ENCODE results near the gene ADGRA1.

The ADGRA1 gene

GRCh38 chr10:133067149-133068105 is 20.3 kb upstream of the ADGRA1 start:
- DNase-seq (ENCODE audit: low spot score) = no peak
- TF ChIP-seq, protein P1, sequence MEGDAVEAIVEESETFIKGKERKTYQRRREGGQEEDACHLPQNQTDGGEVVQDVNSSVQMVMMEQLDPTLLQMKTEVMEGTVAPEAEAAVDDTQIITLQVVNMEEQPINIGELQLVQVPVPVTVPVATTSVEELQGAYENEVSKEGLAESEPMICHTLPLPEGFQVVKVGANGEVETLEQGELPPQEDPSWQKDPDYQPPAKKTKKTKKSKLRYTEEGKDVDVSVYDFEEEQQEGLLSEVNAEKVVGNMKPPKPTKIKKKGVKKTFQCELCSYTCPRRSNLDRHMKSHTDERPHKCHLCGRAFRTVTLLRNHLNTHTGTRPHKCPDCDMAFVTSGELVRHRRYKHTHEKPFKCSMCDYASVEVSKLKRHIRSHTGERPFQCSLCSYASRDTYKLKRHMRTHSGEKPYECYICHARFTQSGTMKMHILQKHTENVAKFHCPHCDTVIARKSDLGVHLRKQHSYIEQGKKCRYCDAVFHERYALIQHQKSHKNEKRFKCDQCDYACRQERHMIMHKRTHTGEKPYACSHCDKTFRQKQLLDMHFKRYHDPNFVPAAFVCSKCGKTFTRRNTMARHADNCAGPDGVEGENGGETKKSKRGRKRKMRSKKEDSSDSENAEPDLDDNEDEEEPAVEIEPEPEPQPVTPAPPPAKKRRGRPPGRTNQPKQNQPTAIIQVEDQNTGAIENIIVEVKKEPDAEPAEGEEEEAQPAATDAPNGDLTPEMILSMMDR (conservative IDR thresholded peaks at IDR 0.05; ENCODE audit: low read depth) = no peak
- ChIA-PET CTCF (interaction anchor here (0.6 kb wide), 1 partner anchor 164 kb away, joined by 4 read pairs; no protein-coding TSS in a partner anchor), POLR2A (ENCODE audit: low non-redundant PET) (no interaction called here)
- no peak overlapping the region for H3K27ac ChIP-seq

GRCh38 chr10:133068111-133069032 is 19.4 kb upstream of the ADGRA1 start:
- POLR2A ChIA-PET (ENCODE audit: low non-redundant PET) = no interaction called here
- DNase-seq (ENCODE audit: low spot score) = no peak
- CTCF ChIA-PET = interaction anchor here (0.6 to 1.5 kb wide), 3 partner anchors 9 to 1797 kb away, joined by 3 to 8 read pairs (median 4); no protein-coding TSS in a partner anchor
- H3K27ac ChIP-seq = no peak overlapping the region
- TF ChIP-seq, protein P1 (conservative IDR thresholded peaks at IDR 0.05; ENCODE audit: low read depth) = no peak

DNA sequence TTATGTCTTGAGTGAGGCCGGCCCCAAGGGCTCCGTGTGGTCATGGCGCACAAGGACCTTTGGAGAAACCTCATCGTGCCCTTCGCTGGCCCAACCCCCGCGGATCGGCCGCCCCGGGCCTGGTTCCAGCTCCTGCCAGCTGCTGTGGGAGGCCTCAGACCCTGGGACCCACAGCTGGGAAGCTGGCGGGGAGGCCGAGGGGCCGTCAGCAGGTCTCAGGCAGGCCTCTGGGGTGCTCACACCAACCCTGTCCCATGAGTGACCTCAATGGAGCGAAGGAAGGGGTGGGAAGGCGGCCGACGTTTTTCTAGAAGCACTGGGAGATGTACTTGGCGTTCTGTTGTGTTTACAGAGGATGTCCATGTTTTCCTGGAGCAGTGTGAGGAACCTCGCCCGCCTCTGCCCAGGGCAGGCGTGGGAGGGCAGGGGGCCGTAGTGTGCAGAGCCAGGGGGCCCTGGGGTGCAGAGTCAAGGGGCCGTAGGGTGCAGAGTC is 18.6 kb upstream of the ADGRA1 start:
- TF ChIP-seq, protein P1 (conservative IDR thresholded peaks at IDR 0.05; ENCODE audit: low read depth) = no peak
- no peak overlapping the region for H3K27ac ChIP-seq
- POLR2A ChIA-PET (ENCODE audit: low non-redundant PET) = no interaction called here
- DNase-seq (ENCODE audit: low spot score) = no peak
- CTCF ChIA-PET = interaction anchor here (0.6 to 1.5 kb wide), 2 partner anchors 10 to 1798 kb away, joined by 4 to 8 read pairs; no protein-coding TSS in a partner anchor

- POLR2A ChIA-PET (ENCODE audit: low non-redundant PET) = no interaction called here
- TF ChIP-seq, protein P1 (conservative IDR thresholded peaks at IDR 0.05; ENCODE audit: low read depth) = no peak
- H3K27ac ChIP-seq = no peak overlapping the region
Observed at GRCh38 chr10:133070405-133070804, 17.3 kb upstream of the ADGRA1 start.

GRCh38 chr10:133070810-133071209 is 16.9 kb upstream of the ADGRA1 start:
- no peak overlapping the region for H3K27ac ChIP-seq
- TF ChIP-seq, protein P1 (conservative IDR thresholded peaks at IDR 0.05; ENCODE audit: low read depth) = no peak
- ChIA-PET POLR2A (ENCODE audit: low non-redundant PET) (no interaction called here), CTCF (no interaction called here)
- no peak for DNase-seq (ENCODE audit: low spot score)

More at GRCh38 chr10:133070405-133070804, 17.3 kb upstream of the ADGRA1 start:
- DNase-seq (ENCODE audit: low spot score) = no peak
- CTCF ChIA-PET = no interaction called here

- DNase-seq (ENCODE audit: low spot score) = no peak
- CTCF ChIA-PET = no interaction called here
- POLR2A ChIA-PET (ENCODE audit: low non-redundant PET) = no interaction called here
- TF ChIP-seq, protein P1 (conservative IDR thresholded peaks at IDR 0.05; ENCODE audit: low read depth) = no peak
- no peak overlapping the region for H3K27ac ChIP-seq
Observed at GRCh38 chr10:133071733-133072132, 16.0 kb upstream of the ADGRA1 start.
